ENCODE measurements around the gene ZNF189. TPM values are rescaled to one million over a fixed set of nuclear protein-coding genes. Genes with fewer than 3 reads are reported as not detected.

ZNF189 gene
- total RNA-seq, 2 experiments from 2014 or later, result 5.0 to 5.3 TPM

DNA sequence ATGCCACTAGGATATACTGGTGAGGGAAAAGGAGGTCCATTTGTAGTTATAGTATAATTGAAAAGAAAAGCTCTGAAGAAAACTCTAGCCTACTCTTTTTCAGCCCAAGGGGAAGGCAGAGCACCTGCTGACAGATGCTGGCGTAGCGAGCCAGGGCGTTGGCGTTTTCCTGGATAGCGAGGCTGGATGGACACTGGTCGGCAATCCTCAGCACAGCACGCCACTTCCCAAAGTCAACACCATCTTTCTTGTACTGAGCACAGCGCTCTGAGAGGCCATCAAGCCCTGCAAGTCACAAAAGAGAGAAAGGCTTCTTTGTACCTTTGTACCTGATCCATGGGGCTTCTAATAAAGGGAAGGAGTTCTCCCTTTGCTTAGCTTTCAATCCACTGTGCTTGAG lies 28.7 kb downstream of the ZNF189 start:
- intact Hi-C loops (cut with DNase I, micrococcal nuclease), result no loop called here
- TF ChIP-seq, protein P1, sequence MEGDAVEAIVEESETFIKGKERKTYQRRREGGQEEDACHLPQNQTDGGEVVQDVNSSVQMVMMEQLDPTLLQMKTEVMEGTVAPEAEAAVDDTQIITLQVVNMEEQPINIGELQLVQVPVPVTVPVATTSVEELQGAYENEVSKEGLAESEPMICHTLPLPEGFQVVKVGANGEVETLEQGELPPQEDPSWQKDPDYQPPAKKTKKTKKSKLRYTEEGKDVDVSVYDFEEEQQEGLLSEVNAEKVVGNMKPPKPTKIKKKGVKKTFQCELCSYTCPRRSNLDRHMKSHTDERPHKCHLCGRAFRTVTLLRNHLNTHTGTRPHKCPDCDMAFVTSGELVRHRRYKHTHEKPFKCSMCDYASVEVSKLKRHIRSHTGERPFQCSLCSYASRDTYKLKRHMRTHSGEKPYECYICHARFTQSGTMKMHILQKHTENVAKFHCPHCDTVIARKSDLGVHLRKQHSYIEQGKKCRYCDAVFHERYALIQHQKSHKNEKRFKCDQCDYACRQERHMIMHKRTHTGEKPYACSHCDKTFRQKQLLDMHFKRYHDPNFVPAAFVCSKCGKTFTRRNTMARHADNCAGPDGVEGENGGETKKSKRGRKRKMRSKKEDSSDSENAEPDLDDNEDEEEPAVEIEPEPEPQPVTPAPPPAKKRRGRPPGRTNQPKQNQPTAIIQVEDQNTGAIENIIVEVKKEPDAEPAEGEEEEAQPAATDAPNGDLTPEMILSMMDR (IDR thresholded peaks at IDR 0.05), result no peak
- ATAC-seq (ENCODE audit: poor library complexity), result no peak

DNA sequence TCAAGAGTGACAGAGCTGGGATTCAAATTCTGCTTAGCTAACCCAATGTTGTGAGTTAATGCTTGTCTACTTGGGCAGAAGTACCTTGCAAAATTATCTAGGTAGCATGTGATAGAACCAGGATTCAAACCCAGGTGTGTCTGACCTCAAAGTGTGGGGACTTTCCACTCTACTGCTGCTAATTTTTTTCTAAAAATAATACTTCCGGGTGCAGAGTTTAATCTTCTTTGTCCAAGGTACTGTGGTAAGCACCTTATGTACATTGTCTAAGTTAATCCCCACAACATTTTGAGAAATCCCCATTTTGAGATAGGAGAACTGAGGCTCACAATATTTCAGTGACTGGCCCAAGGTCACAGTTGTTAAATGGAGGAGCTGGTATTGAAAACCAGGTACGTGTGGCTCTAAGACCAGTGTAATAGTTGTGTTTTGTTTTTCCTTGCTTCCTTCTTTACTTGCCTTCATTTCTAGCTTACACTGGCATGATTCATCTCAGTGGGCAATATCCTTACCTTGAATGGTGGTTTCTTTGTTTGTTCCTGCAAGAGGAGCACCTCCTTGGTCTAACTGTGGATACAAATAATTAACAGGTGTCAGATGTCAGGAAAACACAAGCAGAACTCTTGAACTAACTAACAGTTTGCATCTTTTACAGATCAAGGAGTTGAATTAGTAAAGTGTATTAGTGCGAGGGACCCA lies 29.5 kb downstream of the ZNF189 start:
- H3K4me3 ChIP-seq (ENCODE audit: low read length), result no peak overlapping the region
- H3K9me3 ChIP-seq (ENCODE audit: control insufficient read depth in 1 of 2, insufficient read depth in 1 of 2, low read length in 2 of 2), result peaks cover 0 to 3% of the 10 kb centered on the region in 2 experiments
- CTCF ChIA-PET, result no interaction called here
- no peaks in the 10 kb centered on the region for H3K9me3 Mint-ChIP-seq
- H3K27ac Mint-ChIP-seq, result no peak overlapping the region
- intact Hi-C loops (cut with DNase I, micrococcal nuclease), result no loop called here
- H3K27ac ChIP-seq (ENCODE audit: low read depth in 1 of 2, low read length in 2 of 2), result no peak overlapping the region
- H3K27me3 Mint-ChIP-seq, result peaks cover 38% of the 10 kb centered on the region
- H3K4me1 Mint-ChIP-seq (ENCODE audit: low read depth), result no peaks in the 10 kb centered on the region
- POLR2A ChIA-PET, result no interaction called here
- no peak overlapping the region for H3K4me3 Mint-ChIP-seq
- TF ChIP-seq, protein P1 (IDR thresholded peaks at IDR 0.05), result no peak
- peaks cover 0 to 20% of the 10 kb centered on the region in 2 experiments for H3K27me3 ChIP-seq (ENCODE audit: control insufficient read depth in 1 of 2, insufficient read depth in 2 of 2, low read length in 2 of 2)
- H3K4me1 ChIP-seq (ENCODE audit: insufficient read depth, low read length), result no peaks in the 10 kb centered on the region
- ATAC-seq (ENCODE audit: poor library complexity) (no peak), DNase-seq (no peak)
- H3K36me3 Mint-ChIP-seq (ENCODE audit: low read depth), result no peaks in the 10 kb centered on the region
- H3K36me3 ChIP-seq (ENCODE audit: insufficient read depth, low read length), result no peaks in the 10 kb centered on the region

More for the DNA sequence above, 28.7 kb downstream of the ZNF189 start:
- ChIA-PET POLR2A (no interaction called here), CTCF (no interaction called here)
- Histone ChIP-seq H3K4me3 (ENCODE audit: low read length) (no peak overlapping the region), H3K27me3 (ENCODE audit: control insufficient read depth in 1 of 2, insufficient read depth in 2 of 2, low read length in 2 of 2) (peaks cover 0 to 20% of the 10 kb centered on the region in 2 experiments), H3K9me3 (ENCODE audit: control insufficient read depth in 1 of 2, insufficient read depth in 1 of 2, low read length in 2 of 2) (peaks cover 0 to 3% of the 10 kb centered on the region in 2 experiments), H3K4me1 (ENCODE audit: insufficient read depth, low read length) (no peaks in the 10 kb centered on the region), H3K36me3 (ENCODE audit: insufficient read depth, low read length) (no peaks in the 10 kb centered on the region), H3K27ac (ENCODE audit: low read depth in 1 of 2, low read length in 2 of 2) (no peak overlapping the region)
- H3K4me3 Mint-ChIP-seq, result no peak overlapping the region
- H3K4me1 Mint-ChIP-seq (ENCODE audit: low read depth), result no peaks in the 10 kb centered on the region
- H3K27me3 Mint-ChIP-seq, result peaks cover 35% of the 10 kb centered on the region
- H3K9me3 Mint-ChIP-seq, result no peaks in the 10 kb centered on the region
- H3K27ac Mint-ChIP-seq, result no peak overlapping the region
- no peak for DNase-seq
- no peaks in the 10 kb centered on the region for H3K36me3 Mint-ChIP-seq (ENCODE audit: low read depth)

DNA sequence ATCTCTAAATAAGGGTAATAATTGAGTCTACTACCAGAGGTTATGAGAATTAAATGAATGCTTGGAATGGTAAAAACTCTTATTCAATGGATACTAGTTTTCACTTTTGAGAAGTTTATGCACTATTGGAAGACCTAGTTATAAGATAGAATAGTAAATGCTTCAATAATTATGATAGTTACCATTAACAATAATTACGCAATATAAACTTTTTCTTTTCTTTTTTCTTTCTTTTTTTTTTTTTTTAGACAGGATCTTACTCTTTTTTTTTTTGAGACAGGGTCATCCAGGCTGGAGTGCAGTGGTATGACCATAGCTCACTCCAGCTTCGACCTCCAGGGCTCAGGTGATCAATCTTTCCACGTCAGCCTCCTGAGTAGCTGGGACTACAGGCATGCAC lies 30.3 kb downstream of the ZNF189 start:
- Mint-ChIP-seq H3K4me1 (ENCODE audit: low read depth) (no peaks in the 10 kb centered on the region), H3K27ac (no peak overlapping the region), H3K4me3 (no peak overlapping the region), H3K27me3 (peaks cover 38% of the 10 kb centered on the region), H3K9me3 (no peaks in the 10 kb centered on the region), H3K36me3 (ENCODE audit: low read depth) (no peaks in the 10 kb centered on the region)
- Histone ChIP-seq H3K9me3 (ENCODE audit: control insufficient read depth in 1 of 2, insufficient read depth in 1 of 2, low read length in 2 of 2) (peaks cover 0 to 3% of the 10 kb centered on the region in 2 experiments), H3K36me3 (ENCODE audit: insufficient read depth, low read length) (no peaks in the 10 kb centered on the region), H3K4me3 (ENCODE audit: low read length) (no peak overlapping the region), H3K27ac (ENCODE audit: low read depth in 1 of 2, low read length in 2 of 2) (no peak overlapping the region), H3K4me1 (ENCODE audit: insufficient read depth, low read length) (no peaks in the 10 kb centered on the region), H3K27me3 (ENCODE audit: control insufficient read depth in 1 of 2, insufficient read depth in 2 of 2, low read length in 2 of 2) (peaks cover 0 to 20% of the 10 kb centered on the region in 2 experiments)
- TF ChIP-seq, protein P1 (IDR thresholded peaks at IDR 0.05), result no peak
- intact Hi-C loops (cut with DNase I, micrococcal nuclease), result no loop called here
- DNase-seq, result no peak
- ATAC-seq (ENCODE audit: poor library complexity), result no peak
- ChIA-PET CTCF (no interaction called here), POLR2A (no interaction called here)
